Stimulated activated CD4-positive, alpha-beta T cell treated with anti-CD3 and anti-CD28 coated beads, Interleukin-2, amount 100 ng/mL, for 4 hours (primary cell): ENCODE measurements around the gene LASP1NB.
A peak's percentile ranks its signal among the peaks of the same experiment; 100 is the strongest.
"Not testable (repeated sequence)": the region's sequence is repeated elsewhere in the genome, so short reads cannot be mapped to it uniquely, and the experiment has no call there.

Experiments used
- DNase-seq: peaks from one replicate; pipeline ENCODE4 v3.0.0-alpha.2; 2020; ENCODE audit warnings: low read depth

Gene LASP1NB

DNA sequence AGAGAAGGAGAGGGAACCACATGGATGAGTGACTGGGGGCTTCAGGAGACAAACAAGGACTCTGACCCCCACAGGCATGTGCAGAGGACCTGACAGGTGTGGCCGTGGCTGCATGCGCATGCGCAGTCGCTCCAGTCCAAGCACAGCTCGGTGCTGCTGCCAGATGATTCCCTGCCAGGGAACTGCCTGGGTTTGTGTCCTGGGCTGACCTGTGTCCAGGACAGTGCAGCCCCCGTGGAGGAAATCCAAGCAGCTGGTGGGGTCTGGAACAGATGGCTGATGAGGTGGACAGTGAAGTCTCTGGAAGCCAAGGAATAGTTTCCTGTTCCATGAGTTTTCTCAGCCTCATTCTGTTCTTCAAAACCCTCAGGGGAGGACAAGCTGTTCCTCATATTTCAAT is 28.2 kb upstream of the LASP1NB start:
- DNase-seq: no peak

DNA sequence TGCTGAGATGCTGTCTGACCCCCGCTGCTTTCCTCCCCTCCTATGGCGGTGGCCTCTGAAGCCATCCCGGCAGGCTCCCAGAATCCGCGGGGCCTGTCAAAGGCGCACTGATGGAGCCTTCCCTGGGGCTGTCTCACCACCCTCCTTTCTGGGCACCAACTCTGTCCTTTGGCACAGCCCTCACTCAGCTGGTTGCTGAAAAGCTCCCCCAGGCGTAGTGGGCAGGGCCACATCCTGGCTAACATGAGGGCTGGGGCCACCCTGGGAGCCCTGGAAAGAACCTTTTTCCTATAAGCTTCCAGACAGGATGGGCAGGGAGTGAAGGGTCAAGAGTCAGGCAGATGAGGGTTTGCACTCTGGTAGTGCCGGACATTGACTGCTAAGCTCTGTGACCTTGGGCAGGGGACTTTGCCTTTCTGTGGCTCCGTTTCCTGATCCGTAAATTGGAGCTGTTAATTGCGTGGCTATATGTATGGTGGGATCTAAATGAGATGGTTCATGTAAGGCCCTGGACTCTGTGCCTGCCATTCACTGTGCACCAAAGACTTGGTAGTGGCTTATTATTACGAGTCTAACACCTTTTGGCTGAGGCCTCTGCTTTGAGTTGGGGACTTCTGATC is 27.6 kb upstream of the LASP1NB start:
- no peak for DNase-seq

DNA sequence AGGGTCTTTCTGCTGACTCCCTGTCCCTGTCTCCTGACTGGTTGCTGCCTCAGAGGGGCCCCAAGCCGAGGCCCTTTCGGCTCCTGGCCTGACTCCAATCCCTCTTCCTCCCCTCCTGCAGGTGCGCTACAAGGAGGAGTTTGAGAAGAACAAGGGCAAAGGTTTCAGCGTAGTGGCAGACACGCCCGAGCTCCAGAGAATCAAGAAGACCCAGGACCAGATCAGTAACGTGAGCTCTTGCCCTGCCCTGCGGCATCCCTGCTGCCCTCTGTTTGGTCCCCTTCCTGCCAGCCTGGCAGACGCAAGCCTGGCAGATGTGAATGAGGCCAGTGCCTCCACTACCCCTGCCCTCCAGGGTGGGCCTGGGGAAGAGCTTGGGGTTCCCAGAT is 27.1 kb upstream of the LASP1NB start:
- no peak for DNase-seq

DNA sequence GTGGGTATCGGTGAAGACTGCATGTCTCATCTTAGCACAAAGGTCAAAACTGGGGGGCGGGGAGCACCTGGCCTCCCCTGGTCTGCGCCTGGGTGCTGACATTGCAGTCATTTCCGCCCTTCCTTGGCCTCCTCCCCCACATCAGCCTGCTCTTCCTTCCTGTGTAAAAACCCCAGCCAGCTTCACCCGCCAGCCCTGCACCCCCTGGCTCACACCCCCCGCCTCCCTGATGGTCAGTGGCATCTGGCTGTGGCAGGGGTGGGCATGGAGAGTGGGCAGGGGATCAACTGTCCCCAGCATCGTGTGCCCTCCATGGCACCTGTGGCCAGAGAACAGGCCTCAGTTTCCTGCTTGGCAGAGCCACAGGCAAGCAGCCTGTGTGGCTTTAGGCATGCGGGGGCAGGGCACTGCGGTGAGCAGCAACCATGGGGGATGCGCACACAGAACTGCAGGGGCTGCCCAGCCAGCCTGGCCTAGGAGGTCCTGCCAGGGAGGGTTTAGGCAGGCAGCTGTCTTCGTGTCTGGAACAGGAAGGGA is 26.5 kb upstream of the LASP1NB start:
- DNase-seq: peak; percentile 86

DNA sequence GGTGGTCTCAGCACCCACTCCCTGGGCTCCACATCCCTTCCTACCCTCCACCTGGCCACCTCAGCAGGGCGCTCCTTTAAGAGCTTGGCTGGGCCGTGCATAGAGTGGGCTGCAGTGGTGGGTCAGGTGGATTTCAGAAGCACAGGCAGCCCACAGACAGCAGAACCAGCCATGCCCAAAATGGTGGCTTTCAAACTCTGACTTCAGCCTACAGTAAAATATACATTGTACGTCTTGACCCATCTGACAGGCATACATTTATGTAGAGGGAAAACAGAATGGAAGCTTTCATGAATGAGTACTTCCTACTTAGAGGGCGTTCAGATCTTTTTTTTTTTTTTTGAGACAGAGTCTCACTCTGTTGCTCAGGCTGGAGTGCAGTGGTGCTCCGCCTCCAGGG is 26.0 kb upstream of the LASP1NB start:
- no peak for DNase-seq

DNA sequence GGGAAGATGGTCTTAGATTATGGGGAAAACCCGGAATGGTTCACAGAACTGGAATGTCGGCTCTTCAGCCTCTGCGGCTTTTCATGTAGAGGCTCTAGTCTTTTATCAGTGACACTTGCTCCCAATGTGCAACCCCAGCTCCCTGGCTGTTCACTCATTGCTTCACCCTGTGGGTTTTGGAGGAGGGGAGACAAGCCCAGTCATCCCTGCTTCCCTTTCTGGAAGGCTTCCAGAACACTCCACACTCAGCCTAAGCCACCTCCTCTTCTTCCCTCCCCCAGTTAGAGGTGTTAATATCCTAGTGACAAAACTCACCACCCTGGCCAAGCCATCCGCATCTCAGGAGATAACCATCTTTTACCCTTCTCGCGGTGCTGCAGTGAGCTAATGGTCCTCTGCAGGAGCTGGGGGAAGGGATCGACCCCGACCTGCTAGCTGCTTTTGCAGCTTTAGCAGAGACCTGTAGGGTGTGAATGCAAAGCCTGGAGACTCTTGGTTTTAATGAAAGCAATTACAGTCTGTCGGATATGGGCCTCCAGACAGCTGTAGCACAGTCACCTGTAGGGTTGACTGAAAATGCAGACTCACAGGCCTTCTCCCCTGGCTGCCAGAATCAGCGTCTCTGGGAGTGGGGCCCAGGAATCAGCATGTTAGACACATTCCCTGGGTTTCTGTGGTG is 24.3 kb upstream of the LASP1NB start:
- DNase-seq: no peak

DNA sequence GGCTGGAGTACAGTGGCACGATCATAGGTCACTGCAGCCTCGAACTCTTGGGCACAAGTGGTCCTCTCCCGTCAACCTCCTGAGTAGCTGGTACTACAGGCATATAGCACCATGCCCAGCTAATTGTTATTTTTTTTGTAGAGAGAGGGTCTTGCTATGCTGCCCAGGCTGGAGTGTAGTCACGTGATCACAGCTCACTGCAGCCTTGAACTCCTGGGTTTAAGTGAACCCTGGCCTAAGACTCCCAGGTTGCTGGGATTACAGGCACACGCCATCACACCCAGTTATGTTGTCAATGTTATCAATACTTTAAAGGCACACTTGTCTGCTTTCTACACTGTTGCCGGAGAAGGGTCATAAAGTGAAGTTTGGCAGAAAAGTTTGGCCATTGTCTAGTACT is 22.0 kb upstream of the LASP1NB start:
- DNase-seq: no peak

DNA sequence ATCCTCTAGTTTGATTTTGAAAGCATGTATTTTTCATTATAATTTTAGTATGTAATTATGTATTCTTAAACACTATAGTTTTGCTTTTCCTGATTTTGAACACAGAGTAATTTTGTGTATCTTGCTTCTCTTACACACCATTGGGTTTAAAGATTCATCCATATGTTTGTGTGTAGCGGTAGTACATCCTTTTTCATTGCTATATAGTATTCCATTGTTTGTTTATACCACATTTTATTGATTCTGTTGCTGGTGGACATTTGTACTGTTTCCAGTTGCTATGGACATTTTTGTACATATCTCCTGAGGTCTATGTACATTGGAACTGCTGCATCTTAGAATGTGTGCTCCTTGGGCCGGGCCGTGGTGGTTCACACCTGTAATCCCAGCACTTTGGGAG is 20.5 kb upstream of the LASP1NB start:
- no peak for DNase-seq

DNA sequence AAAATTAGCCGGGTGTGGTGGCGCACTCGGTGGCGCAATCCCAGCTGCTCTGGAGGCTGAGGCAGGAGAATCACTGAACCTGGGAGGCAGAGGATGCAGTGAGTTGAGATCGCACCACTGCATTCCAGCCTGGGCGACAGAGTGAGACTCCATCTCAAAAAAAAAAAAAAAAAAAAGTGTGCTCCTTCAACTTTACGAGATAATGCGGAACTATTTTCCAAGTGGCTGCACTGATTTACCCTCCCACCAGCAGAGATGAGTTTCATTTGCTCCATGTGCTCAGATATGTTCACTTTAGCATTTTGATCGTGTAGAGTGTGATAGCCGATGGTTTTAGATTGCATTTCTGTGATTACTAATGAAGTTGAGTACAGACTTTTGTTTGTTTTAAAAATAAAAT is 20.0 kb upstream of the LASP1NB start:
- DNase-seq: no peak

DNA sequence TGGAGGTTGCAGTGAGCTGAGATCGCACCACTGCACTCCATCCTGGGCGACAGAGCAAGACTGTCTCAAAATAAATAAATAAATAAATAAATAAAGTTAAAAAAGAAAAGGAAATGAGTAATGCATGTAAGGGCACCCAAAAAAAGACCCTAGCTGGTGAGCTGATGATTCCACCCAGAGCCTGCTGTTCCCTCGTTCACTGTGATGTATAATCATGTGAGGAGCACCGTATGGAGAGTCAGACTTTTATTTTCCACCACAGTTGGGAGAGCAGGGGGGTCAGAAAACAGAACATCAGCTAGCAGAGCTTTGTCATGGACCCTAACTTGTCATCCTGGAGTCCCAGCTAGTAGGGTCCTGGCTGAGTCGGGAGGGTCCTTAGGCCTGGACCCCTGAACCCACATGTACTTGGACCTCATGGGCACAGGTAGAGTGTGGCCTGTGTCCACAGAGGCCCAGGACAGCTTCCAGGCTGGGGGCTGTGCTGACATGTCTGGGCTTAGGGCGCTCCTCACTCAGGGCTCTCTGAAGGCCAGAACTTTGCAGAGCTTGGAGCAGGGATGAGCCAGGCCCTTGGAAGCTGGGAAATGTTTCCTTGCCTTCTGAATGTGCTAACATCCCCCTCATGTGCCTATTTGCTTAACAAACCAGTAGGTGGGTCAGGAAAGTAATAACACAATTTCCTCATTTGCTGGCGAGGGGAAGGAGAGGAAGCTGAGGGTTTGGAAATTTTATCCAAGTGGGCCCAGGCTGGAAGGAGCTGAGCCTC is 18.8 kb upstream of the LASP1NB start:
- no peak for DNase-seq

DNA sequence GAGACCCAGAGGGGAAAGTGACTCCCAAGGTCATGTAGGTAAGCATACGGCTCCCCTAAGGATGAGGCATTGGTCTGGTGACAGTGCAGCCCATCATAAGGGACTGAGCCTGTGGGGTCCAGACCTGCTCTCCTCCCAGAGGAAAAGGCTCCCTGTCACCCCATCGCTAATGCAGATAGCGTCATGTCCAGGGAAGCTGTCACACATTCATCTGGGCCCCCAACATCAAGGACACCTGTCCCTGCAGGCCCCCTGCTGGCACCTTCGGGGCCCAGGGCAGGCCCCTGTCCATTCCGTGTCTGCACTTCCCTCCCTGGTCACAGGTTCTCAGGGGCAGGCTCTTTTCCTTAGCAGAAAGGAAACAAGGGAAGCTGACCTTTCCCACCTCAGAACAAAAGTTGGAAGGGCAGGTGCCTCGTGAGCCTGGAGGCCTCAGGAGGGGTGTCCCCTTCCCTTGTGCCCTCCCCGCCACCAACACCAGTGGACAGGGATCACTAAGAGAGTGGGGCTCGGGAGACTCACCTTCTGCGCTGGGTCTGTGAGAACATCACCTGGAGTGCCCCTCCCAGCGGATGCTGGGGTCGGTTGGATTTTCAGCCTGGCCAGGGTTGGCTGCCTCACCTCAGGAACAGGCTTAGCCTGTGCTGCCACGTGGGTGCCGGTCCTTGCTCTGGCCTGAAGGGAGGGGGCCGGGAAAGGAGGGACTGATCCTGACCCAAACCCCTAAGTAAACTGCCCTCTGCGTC is 17.3 kb upstream of the LASP1NB start:
- DNase-seq: no peak

DNA sequence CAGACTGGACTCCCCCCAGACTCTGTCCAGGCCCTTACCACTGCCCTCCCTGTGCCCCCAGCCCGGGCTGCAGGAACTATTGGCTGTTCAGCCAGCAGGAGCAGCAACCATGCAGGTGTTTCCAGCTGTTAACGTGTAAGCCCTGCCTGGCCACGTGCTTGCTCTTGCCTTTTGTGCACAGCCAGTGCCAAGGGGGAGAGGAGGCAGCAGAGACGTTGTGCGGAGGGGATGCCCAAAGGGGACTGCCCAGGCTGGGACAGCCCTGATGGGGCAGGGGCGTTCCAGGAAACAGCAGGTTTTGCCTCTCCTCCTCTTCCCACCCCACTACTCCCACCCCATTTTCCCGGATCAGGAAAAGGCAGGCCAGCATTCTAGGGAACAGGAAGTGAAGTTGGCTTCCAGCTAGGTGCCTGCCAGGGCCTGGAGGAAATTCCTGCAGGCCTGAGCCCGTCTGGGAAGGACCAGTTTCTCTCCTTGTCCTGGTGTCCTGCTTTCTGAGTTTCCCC is 16.7 kb upstream of the LASP1NB start:
- DNase-seq: no peak

DNA sequence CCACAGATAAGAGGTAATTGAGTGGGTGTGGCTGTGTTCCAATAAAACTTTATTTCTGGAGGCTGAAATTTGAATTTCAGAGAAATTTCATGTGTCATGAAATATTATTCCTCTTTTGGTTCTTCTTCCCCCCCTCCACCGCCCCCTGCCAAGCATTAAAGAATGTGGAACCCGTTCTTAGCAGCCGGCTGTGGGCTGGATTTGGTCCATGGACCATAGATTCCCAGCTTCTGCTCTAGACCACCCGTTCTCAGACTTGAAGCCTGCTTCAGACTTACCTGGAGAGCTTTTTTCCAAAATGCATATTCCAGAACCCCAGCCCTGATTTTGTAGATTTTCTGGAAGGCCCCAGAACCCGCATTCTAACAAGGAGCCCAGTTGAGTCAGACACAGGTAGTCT is 15.1 kb upstream of the LASP1NB start:
- DNase-seq: no peak

DNA sequence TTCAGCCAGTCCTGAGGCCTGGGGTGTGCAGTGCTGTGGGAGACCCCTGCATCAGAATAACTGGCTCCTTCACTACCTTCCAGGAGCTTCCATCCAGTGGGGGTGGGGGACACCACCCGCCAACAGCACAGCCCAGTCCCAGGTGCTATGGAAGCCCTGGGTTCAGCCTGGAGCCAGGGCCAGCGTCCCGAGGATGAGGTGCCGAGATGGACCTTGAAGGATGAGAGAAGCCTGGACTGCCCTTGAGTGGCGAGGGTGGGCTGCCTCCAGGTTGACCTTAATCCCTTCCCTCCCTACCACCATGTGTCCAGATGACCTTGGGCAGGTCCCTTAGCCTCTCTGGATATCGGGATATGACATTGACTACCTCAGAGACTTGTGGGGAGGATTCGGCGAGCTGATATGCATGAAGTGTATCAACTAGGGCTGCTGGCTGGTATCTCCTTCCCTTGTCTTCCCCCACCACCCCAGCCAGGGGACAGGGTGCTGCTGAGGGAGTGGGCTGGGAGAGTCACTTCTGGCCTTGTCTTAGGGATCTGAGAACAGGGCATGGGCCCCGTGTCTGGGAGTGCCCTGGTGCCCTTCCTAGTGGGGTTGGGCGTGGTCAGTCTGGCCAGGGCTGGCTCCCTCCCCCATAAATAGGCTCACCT is 14.2 kb upstream of the LASP1NB start:
- DNase-seq: no peak

DNA sequence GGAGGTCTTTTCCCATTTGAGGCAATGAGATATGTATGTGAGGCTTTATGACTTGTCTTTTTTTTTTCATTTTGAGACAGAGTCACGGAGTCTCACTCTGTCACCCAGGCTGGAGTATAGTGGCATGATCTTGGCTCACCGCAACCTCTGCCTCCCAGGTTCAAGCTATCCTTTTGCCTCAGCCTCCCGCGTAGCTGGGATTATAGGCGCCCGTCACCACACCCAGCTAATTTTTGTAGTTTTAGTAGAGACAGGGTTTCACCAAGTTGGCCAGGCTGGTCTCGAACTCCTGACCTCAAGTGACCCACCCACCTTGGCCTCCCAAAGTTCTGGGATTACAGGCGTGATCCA is 13.7 kb upstream of the LASP1NB start:
- DNase-seq: not testable (repeated sequence)

DNA sequence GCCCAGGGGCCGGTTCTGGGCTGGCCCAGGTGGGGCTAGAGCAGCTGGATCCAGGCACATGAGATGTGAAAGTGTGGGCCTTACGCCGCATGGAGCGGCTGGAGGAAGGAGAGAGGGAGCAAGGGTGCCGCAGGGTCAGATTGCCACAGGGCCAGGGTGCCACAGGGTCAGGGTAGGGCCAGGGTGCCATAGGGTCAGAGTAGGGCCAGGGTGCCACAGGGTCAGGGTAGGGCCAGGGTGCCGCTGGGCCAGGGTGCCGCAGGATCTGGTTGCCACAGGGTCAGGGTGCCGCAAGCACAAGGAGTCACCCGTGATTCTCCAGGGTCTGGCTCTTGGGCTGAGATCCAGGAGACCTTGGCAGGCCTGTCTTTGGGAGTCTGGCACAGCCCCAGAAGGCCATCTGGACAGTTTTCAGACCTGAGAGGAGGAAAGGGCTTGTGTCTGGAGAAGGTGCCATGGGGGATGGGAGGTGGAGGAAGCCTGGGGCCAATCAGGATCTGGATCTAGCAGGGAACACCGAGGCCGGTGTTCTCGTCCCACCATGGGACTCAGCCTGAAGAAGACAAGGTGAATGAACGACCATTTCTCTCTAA is 13.1 kb upstream of the LASP1NB start:
- no peak for DNase-seq

DNA sequence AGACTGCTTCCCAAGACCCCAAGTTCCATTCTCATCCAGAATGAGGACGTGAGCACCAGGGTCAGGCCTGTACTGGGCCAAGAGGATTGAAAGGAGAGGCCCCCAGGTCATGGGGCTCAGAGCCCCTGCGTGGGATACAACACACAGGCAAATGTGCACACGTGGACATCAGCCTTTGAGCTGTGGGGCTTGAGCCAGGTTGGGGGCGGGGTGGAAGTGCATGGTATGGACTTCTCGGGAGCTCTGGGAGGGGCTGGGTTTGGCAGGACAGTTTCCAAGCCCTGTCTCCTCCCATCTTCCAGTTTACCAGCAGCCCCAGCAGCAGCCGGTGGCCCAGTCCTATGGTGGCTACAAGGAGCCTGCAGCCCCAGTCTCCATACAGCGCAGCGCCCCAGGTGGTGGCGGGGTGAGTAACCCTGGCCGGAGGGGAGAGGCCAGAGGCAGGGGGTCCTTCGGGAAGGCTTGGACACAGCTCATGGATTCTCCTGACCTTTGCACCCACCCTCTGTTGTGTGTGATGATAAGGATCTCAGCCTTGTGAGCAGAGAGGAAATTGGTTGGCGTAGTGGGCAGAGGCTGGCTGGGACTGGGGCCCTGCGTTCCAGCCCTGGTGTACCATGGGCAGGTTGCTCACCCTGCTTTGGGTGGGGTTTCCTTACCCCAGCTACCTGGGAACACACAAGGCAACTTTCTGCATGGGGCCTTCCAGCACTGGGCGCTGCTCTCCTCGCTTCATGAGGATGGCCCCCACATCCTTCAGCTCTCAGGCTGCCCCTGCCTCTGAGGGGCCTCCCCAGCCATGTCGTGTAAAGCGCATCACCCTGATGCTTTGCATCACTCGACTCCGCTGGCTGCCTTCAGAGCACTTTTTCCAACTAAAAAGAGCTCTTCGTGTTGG is 10.4 kb upstream of the LASP1NB start:
- no peak for DNase-seq

DNA sequence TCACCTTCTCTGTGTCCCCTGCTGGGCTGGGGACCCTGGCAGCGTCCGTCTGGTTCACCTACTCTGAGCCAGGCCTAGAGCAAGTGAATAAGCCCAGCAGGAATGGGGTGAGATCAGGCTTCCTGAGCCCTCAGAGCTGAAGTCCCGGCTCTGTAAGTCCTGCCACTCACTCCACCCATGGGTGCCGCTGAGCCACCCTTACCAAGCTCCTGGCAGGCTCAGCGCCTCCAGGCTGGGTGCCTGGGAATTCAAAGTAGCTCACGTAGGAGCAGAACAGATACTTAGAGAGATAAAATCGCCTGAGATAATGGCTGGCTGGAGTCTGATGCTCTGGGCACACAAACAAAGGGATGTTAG is 9.8 kb upstream of the LASP1NB start:
- DNase-seq: no peak

DNA sequence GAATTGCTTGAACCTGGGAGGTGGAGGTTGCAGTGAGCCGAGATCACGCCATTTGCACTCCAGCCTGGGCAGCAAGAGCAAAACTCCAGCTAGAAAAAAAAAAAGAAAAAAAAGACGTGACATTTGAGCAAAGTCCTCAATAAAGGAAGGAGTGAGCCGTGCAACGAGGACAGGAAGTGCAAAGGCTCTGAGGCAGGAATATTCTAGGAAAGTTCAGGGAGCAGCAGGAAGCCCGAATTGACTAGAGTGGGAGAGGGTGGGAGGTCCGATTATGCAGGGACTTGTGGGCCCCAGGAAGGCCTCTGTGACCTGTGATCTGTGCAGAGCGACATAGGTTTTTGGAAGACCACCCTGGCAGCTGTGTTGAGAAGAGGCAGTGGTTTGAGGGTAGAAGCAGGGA is 8.6 kb upstream of the LASP1NB start:
- no peak for DNase-seq

DNA sequence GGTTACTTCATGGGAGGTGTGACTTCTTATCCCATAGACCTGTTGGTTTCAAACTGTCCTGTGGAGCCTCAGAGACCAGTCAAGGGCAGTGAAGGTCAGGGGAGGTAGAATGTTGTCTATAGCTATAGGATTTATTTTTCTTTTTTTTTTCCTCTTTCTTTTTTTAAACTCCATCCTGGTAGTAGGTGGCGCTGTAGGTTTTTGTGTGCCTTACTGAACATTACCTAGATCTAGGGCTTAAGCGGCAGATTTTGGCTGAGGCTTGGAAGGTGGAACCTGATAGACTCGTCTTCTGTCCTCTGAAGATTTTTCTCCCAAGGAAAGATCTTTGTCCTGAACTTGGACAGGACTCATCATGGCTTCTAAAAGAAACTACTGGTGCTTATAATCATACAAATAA is 8.2 kb upstream of the LASP1NB start:
- no peak for DNase-seq
